H1 (cell line): ENCODE results near the gene CEP128.

ENCODE experiments used
- EZH2 ChIP-seq: fragments of 200-600 bp; sonication (generic); IDR thresholded peaks from 2 replicates; pipeline ENCODE4 v1.7.1; 2012; ENCODE audit warnings: low read depth, mild to moderate bottlenecking, moderate library complexity, low read length, inconsistent platforms; ENCODE audit not compliant: severe bottlenecking
- RFX5 ChIP-seq: IDR thresholded peaks from 2 replicates; pipeline ENCODE4 v1.6.1; 2011; ENCODE audit warnings: low read depth, low read length, improper control_type of control experiment, borderline replicate concordance
- SP1 ChIP-seq: IDR thresholded peaks from 2 replicates; pipeline ENCODE4 v1.6.1; 2011; ENCODE audit warnings: low read depth, low read length
- TAF1 ChIP-seq: IDR thresholded peaks from 2 replicates; pipeline ENCODE4 v1.6.1; 2011; ENCODE audit warnings: mild to moderate bottlenecking, low read depth, low read length
- YY1 ChIP-seq: IDR thresholded peaks from 2 replicates; pipeline ENCODE4 v1.6.1; 2011; ENCODE audit warnings: low read depth, mild to moderate bottlenecking, low read length
- TF ChIP-seq, protein P1 (sequence below), 3 experiments: IDR thresholded peaks; 1 replicate in 2 of 3; 2 replicates in 1 of 3; pipeline versions ENCODE4 v1.5.1 to v1.6.1; 2011; ENCODE audit warnings: low read length in 3 of 3, mild to moderate bottlenecking in 3 of 3, inconsistent platforms in 2 of 3, low read depth in 1 of 3, moderate library complexity in 1 of 3; ENCODE audit not compliant: insufficient read depth in 1 of 3; ENCODE audit errors: control extremely low read depth in 1 of 3

- TF ChIP-seq, protein P1, sequence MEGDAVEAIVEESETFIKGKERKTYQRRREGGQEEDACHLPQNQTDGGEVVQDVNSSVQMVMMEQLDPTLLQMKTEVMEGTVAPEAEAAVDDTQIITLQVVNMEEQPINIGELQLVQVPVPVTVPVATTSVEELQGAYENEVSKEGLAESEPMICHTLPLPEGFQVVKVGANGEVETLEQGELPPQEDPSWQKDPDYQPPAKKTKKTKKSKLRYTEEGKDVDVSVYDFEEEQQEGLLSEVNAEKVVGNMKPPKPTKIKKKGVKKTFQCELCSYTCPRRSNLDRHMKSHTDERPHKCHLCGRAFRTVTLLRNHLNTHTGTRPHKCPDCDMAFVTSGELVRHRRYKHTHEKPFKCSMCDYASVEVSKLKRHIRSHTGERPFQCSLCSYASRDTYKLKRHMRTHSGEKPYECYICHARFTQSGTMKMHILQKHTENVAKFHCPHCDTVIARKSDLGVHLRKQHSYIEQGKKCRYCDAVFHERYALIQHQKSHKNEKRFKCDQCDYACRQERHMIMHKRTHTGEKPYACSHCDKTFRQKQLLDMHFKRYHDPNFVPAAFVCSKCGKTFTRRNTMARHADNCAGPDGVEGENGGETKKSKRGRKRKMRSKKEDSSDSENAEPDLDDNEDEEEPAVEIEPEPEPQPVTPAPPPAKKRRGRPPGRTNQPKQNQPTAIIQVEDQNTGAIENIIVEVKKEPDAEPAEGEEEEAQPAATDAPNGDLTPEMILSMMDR (IDR thresholded peaks at IDR 0.05; ENCODE audit: control extremely low read depth in 1 of 3, insufficient read depth in 1 of 3, low read depth in 1 of 3, low read length in 3 of 3), result no peak
- no peak for TF ChIP-seq SP1
- no peak for TF ChIP-seq YY1
- TF ChIP-seq RFX5, result no peak
- no peak for TF ChIP-seq EZH2
- TF ChIP-seq TAF1, result no peak
Measured at GRCh38 chr14:80844872-80845271, 96.7 kb downstream of the CEP128 start.
